ENCODE measurements around the gene PDK3.

Gene PDK3

GRCh38 chrX:24483596-24483995 lies 18.5 kb downstream of the PDK3 start:
- no peak for DNase-seq

GRCh38 chrX:24485323-24485722 lies 20.2 kb downstream of the PDK3 start:
- peak; percentile 72 for DNase-seq

GRCh38 chrX:24485976-24486680 lies 21.0 kb downstream of the PDK3 start:
- peak; percentile 9 for DNase-seq

GRCh38 chrX:24487571-24487970 lies 22.5 kb downstream of the PDK3 start:
- peak; percentile 46 for DNase-seq

- DNase-seq, result no peak
Observed at GRCh38 chrX:24491741-24492140, 26.7 kb downstream of the PDK3 start.

GRCh38 chrX:24493740-24494581 lies 28.9 kb downstream of the PDK3 start:
- peak; percentile 73 for DNase-seq

GRCh38 chrX:24494647-24495075 lies 29.6 kb downstream of the PDK3 start:
- DNase-seq, result peak; percentile 92

- peak; percentile 6 for DNase-seq
Observed at GRCh38 chrX:24495700-24496099, 30.6 kb downstream of the PDK3 start.

GRCh38 chrX:24498181-24498580 lies 33.1 kb downstream of the PDK3 start:
- peak; percentile 14 for DNase-seq

- DNase-seq, result peak; percentile 28
Observed at GRCh38 chrX:24498975-24499374, 33.9 kb downstream of the PDK3 start.

GRCh38 chrX:24506082-24506481 lies 41.0 kb downstream of the PDK3 start:
- no peak for DNase-seq

GRCh38 chrX:24508375-24508774 lies 43.3 kb downstream of the PDK3 start:
- no peak for DNase-seq

GRCh38 chrX:24513416-24513815 lies 48.3 kb downstream of the PDK3 start:
- no peak for DNase-seq

GRCh38 chrX:24515447-24515846 lies 50.4 kb downstream of the PDK3 start:
- peak; percentile 23 for DNase-seq

- no peak for DNase-seq
Observed at GRCh38 chrX:24520472-24520871, 55.4 kb downstream of the PDK3 start.

- no peak for DNase-seq
Observed at GRCh38 chrX:24525455-24525854, 60.4 kb downstream of the PDK3 start.

- DNase-seq, result no peak
Observed at GRCh38 chrX:24526616-24527015, 61.5 kb downstream of the PDK3 start.

GRCh38 chrX:24528605-24529004 lies 63.5 kb downstream of the PDK3 start:
- DNase-seq, result peak; percentile 4

GRCh38 chrX:24536551-24536950 lies 71.5 kb downstream of the PDK3 start:
- no peak for DNase-seq

- no peak for DNase-seq
Observed at GRCh38 chrX:24542756-24543155, 77.7 kb downstream of the PDK3 start.

- DNase-seq, result no peak
Observed at GRCh38 chrX:24547961-24548360, 82.9 kb downstream of the PDK3 start.

- DNase-seq, result no peak
Observed at GRCh38 chrX:24550166-24550565, 85.1 kb downstream of the PDK3 start.

GRCh38 chrX:24553011-24553410 lies 87.9 kb downstream of the PDK3 start:
- DNase-seq, result no peak

- peak; percentile 6 for DNase-seq
Observed at GRCh38 chrX:24561121-24561520, 96.0 kb downstream of the PDK3 start.

All from NCI-H69 (cell line).